Parathyroid adenoma (tissue), 2 donors: ENCODE data around the gene FANCD2.
A peak's percentile ranks its signal among the peaks of the same experiment; 100 is the strongest.

ENCODE experiments used
- H2AFZ ChIP-seq: fragments of 300-600 bp; sonication (generic); one replicate; pipeline ENCODE4 v1.7.0; 2017; ENCODE audit warnings: antibody characterized with exemption, mild to moderate bottlenecking
- H3K27ac ChIP-seq: fragments of 300-600 bp; sonication (generic); one replicate; pipeline ENCODE4 v1.7.0; 2017
- H3K27me3 ChIP-seq: fragments of 300-600 bp; sonication (generic); one replicate; pipeline ENCODE4 v1.7.0; 2017; ENCODE audit warnings: low read length; ENCODE audit not compliant: control insufficient read depth, insufficient read depth
- H3K36me3 ChIP-seq: fragments of 300-600 bp; sonication (generic); one replicate; pipeline ENCODE4 v1.7.0; 2017; ENCODE audit warnings: low read length; ENCODE audit not compliant: control insufficient read depth, insufficient read depth
- H3K4me1 ChIP-seq: fragments of 300-600 bp; sonication (generic); one replicate; pipeline ENCODE4 v1.7.0; 2017; ENCODE audit warnings: control low read depth
- H3K4me2 ChIP-seq: fragments of 300-600 bp; sonication (generic); one replicate; pipeline ENCODE4 v1.7.0; 2017; ENCODE audit warnings: low read length
- H3K4me3 ChIP-seq: fragments of 300-600 bp; sonication (generic); one replicate; pipeline ENCODE4 v1.7.0; 2017; ENCODE audit warnings: low read depth, low read length
- H3K79me2 ChIP-seq: fragments of 300-600 bp; sonication (generic); one replicate; pipeline ENCODE4 v1.7.0; 2017; ENCODE audit warnings: control low read depth
- H3K9ac ChIP-seq: fragments of 300-600 bp; sonication (generic); one replicate; pipeline ENCODE4 v1.7.0; 2017; ENCODE audit warnings: mild to moderate bottlenecking
- H3K9me3 ChIP-seq: fragments of 300-600 bp; sonication (generic); one replicate; pipeline ENCODE4 v1.7.0; 2017; ENCODE audit warnings: low read length; ENCODE audit not compliant: control insufficient read depth
- TF ChIP-seq, protein P1 (sequence below): fragments of 300-600 bp; sonication (generic); IDR thresholded peaks from one replicate; pipeline ENCODE4 v1.7.0; 2017; ENCODE audit warnings: antibody characterized with exemption, mild to moderate bottlenecking
- donor health status: primary hyperparathyroidism.

FANCD2 gene

DNA sequence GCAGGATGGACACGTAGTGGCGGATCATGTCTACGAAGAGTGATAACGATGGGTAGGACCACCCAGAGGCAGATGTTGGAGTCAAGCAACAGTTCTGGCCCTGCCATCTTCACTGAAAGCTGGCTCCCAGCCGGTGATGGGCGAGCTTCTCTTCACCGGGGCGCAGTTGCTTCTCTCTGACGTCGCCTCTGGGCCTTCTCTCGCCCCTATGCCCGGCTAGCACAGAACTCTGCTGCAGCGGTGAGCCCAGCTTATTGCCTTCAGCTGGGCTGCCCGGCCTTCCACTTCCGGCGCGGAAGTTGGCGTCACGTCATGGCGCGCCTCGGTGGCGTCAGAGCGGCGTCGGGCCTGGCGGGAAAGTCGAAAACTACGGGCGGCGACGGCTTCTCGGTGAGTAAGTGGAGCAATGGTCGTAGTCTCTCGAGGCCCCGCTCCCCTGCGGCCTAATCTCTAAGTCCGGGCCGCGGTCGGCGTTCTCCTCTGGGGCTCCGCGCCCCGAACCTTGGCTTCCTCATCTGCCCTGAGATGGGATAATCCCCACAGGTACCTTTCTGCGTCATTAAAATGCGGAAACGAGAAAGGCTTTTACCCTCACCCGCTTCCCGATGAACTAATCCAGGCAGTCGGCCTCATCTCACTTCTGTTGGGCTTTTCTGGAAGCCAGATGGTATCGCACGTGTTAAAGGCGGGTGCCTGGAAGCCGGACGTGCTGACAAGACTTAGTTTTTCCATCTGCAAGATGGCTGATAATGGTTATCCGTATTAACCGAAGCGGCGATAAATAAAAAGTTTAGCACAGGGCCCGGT, at the start of gene FANCD2:
Gene FANCD2 (plus strand): TSS at position 354 of the 807 bp plus-strand sequence. CDS start 2,221 bp downstream, outside the sequence.
- H3K27ac ChIP-seq, result peak within 1 kb of the TSS; percentile 67
- peak within 1 kb of the TSS; percentile 97 for H2AFZ ChIP-seq
- H3K9me3 ChIP-seq, result no peaks in the 10 kb centered on the region
- H3K4me3 ChIP-seq, result peak within 1 kb of the TSS; percentile 94
- H3K27me3 ChIP-seq, result no peaks in the 10 kb centered on the region
- H3K79me2 ChIP-seq, result peaks cover 5% of the 10 kb centered on the region
- no peak within 1 kb of the TSS for H3K9ac ChIP-seq
- TF ChIP-seq, protein P1, sequence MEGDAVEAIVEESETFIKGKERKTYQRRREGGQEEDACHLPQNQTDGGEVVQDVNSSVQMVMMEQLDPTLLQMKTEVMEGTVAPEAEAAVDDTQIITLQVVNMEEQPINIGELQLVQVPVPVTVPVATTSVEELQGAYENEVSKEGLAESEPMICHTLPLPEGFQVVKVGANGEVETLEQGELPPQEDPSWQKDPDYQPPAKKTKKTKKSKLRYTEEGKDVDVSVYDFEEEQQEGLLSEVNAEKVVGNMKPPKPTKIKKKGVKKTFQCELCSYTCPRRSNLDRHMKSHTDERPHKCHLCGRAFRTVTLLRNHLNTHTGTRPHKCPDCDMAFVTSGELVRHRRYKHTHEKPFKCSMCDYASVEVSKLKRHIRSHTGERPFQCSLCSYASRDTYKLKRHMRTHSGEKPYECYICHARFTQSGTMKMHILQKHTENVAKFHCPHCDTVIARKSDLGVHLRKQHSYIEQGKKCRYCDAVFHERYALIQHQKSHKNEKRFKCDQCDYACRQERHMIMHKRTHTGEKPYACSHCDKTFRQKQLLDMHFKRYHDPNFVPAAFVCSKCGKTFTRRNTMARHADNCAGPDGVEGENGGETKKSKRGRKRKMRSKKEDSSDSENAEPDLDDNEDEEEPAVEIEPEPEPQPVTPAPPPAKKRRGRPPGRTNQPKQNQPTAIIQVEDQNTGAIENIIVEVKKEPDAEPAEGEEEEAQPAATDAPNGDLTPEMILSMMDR, result peak; percentile 5
- no peaks in the 10 kb centered on the region for H3K4me1 ChIP-seq
- H3K36me3 ChIP-seq, result no peaks in the 10 kb centered on the region
- peak within 1 kb of the TSS; percentile 86 for H3K4me2 ChIP-seq

DNA sequence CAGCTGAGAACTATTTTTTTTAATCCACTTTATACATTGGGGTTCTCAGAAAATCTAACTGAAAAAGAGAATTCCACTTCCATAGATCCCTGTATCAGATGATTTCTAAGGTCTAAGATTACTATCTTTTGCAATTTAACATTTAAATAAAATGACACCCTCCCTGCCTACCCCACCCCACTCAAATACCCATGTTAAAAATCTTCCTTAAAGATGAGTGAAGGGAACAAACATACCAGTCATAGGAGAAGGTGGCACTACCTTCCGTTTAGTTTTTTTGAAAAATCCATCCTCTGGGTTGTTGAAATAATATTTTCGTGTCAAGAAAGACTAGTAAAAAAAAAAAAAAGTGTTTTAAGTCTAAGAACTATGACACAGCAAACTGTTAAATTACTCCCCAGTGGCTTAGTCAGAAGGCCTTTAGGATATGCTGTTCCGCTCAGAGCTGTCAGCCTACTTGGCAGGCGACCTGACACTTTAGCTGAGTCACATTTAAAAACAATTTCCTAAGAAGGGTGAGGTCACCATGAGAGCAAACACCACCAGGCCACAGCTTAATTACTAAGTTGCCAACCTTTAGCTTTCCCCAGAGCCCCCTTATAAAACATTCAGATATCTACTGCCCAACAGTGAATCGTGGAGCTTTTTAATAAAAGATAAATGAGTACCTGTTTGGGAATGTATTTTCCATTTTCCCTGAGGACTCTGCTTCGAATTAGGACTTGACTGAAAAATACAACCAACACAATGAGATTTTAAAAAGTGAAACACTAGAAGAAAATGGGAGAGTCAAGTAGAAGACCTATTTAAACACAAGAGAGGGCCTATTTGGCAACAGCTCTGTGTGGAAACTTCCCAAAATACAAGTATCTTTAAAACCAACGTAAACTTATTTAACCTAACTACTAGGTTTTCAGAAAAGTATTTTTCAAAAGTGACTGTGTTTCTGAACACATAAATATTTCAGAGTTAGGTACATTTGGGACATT, 49.2 kb upstream of the FANCD2 start:
- peaks cover under 1% of the 10 kb centered on the region for H3K79me2 ChIP-seq
- no peaks in the 10 kb centered on the region for H3K9me3 ChIP-seq
- no peak overlapping the region for H3K4me2 ChIP-seq
- no peak overlapping the region for H3K4me3 ChIP-seq
- TF ChIP-seq, protein P1, result no peak
- H3K27me3 ChIP-seq, result no peaks in the 10 kb centered on the region
- H3K9ac ChIP-seq, result no peak overlapping the region
- no peaks in the 10 kb centered on the region for H3K36me3 ChIP-seq
- no peak overlapping the region for H3K27ac ChIP-seq
- no peak overlapping the region for H2AFZ ChIP-seq
- H3K4me1 ChIP-seq, result no peaks in the 10 kb centered on the region

DNA sequence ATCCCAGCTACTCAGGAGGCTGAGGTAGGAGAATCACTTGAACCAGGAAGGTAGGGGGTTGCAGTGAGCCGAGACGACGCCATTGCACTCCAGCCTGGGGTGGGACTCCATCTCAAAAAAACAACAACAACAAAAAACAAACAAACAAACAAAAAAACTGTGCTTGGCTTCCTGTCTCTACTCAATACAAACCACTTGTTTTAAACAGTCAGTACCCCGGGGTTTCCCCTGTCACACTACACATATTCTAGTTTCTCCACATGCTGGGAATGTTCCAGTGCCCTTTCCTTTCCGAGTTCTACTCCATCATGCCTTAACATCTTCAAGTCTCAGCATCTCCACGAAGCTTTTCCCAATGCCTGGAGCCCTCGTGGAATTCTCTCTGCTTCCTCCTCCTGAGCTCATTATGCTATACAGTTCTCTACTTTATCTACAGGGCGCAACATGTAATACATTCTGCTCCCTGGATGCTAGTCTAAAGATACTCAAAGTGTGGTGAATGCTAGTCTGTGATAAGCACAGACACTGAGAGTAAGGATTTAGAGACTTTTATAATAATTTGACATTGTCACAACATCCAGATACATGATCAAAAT, 47.4 kb upstream of the FANCD2 start:
- Histone ChIP-seq H3K36me3 (no peaks in the 10 kb centered on the region), H3K79me2 (peaks cover 10% of the 10 kb centered on the region), H3K9me3 (no peaks in the 10 kb centered on the region), H3K4me3 (no peak overlapping the region), H3K27me3 (no peaks in the 10 kb centered on the region), H3K4me1 (no peaks in the 10 kb centered on the region), H3K4me2 (no peak overlapping the region), H2AFZ (no peak overlapping the region), H3K9ac (no peak overlapping the region), H3K27ac (no peak overlapping the region)
- TF ChIP-seq, protein P1, result no peak

DNA sequence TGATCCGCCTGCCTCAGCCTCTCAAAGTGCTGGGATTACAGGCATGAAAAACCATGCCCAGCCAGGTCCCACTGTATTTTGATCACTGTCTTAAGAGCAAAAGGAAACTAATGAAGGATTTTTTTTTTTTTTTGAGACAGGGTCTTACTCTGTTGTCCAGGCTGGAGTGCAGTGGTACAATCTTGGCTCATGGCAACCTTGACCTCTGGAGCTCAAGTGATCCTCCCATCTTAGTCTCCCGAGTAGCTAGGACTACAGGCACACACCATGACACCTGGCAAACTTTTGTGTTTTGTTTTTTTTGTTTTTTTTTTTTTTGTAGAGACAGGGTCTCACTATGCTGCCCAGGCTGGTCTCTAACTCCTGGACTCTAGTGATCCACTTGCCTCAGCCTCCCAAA, 46.0 kb upstream of the FANCD2 start:
- Histone ChIP-seq H3K4me1 (no peaks in the 10 kb centered on the region), H2AFZ (no peak overlapping the region), H3K27me3 (no peaks in the 10 kb centered on the region), H3K27ac (no peak overlapping the region), H3K36me3 (no peaks in the 10 kb centered on the region), H3K4me2 (no peak overlapping the region), H3K79me2 (peaks cover 15% of the 10 kb centered on the region), H3K4me3 (no peak overlapping the region), H3K9ac (no peak overlapping the region), H3K9me3 (no peaks in the 10 kb centered on the region)
- TF ChIP-seq, protein P1, result no peak
